NK-92 treated with Interleukin-12 subunit alpha and Interleukin-12 subunit beta, amount 100 ng/mL, for 24 hours (cell line): ENCODE data around the gene ABLIM3.

Experiments used
- DNase-seq: peaks from one replicate; lab custom pipeline; 2025; lab: John Stamatoyannopoulos, UW

ABLIM3 gene

GRCh38 chr5:149141224-149141956, at the start of gene ABLIM3:
Gene ABLIM3 (plus strand): TSS chr5:149141493. CDS start chr5:149142096, 603 bp downstream.
- DNase-seq, result no peak

DNA sequence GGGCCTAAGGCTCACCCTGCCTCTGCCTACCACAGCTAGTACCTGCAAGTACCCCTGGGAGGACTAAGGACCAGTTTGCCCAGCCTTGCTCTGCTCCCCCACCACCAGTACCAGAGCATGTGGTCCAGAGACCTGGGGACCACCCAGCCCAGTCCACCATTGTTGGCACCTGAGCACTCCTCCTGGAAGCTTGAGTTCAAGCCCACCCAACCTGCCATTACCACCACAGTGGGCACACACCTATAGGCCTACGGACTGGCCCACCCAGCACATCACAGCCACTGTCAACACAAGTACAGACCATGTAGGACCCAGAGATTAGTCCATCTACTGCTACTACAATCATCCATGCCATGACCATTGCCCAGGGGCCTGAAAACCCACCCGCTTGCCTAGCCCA, 47.7 kb upstream of the ABLIM3 start:
- no peak for DNase-seq

GRCh38 chr5:149094996-149095395, 46.3 kb upstream of the ABLIM3 start:
- no peak for DNase-seq

- DNase-seq, result no peak
These were observed 41.4 kb upstream of the ABLIM3 start for GRCh38 chr5:149099920-149100319.

GRCh38 chr5:149100331-149100730, 41.0 kb upstream of the ABLIM3 start:
- no peak for DNase-seq

GRCh38 chr5:149108651-149109280, 32.5 kb upstream of the ABLIM3 start:
- no peak for DNase-seq

DNA sequence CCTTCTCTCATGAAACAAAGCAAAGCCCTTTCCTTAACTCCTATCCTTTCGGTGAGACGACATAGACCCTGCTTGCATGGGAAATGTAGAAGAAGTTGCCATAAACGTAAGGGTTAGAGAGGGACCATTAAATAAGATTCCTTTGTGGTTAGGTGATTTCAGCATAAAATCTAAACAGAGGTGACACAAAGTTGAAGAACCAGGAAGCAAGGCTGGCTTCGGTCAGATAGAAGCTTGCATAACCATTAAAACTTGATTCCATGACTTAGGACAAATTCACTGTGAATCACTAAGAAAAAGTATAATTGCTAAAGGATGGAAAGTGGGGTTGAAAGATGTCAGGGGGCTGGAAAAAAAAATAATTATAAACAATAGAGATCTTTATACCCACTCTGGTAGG, 30.9 kb upstream of the ABLIM3 start:
- DNase-seq, result no peak

DNA sequence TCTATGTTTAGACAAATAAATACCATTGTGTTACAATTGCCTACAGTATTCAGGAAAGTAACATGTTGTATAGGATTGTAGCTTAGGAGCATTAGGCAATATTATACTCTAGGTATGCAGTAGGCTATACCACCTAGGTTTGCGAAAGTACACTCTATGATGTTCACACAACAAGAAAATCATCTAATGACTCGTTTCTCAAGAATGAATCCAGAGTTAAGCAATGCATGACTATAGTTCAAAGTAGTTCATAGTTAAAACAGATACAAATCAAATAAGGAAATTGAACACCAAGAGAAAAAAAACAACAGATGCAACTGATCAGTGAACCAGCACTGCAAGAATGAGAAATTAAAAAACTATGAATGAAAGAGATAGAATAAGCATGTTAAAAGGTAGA, 27.6 kb upstream of the ABLIM3 start:
- DNase-seq, result no peak

DNA sequence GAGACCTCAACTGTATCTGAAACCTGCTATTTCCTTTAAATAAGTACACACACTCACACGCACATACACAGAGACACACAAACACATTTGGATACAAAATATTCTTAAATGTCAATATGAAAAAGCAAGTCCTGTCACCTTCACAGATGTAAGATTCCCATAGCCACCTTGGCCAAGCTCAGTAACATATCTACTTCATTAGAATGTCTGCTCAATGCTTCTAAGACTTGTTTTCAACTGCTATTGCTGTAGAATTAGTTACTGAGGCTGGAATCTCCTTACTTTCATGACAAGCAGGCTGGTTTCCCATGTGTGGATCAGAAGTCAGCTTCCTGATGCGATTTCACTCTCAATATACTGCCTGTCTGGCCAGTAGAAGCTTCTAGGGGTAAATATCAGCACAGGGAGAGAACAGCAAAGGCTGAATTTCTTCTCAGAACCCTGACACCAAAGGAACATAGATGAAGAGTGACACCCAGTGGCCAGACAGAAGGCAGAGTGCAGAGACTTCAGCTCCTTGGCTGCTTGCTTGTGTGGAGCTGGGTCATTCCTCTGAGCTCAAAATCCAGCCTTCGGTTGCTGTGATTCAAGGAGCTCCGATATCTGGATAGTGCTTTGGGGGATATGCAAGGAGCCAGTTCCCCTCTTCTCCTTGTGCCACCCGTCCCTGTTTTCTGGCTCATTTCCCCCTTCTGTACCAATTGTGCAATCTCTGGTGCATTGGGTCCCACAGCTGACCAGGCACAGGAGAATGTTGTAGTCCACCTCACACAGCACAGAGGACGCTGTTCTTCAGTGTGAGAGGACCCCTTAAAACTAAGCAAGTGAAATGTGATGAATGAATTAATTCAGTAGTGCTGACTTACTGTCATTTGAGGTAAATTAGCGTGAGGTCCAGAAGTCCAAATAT, 26.6 kb upstream of the ABLIM3 start:
- peak; percentile 20 for DNase-seq

- DNase-seq, result no peak
These were observed 23.3 kb upstream of the ABLIM3 start for GRCh38 chr5:149117970-149118369.

GRCh38 chr5:149118463-149118862, 22.8 kb upstream of the ABLIM3 start:
- no peak for DNase-seq

DNA sequence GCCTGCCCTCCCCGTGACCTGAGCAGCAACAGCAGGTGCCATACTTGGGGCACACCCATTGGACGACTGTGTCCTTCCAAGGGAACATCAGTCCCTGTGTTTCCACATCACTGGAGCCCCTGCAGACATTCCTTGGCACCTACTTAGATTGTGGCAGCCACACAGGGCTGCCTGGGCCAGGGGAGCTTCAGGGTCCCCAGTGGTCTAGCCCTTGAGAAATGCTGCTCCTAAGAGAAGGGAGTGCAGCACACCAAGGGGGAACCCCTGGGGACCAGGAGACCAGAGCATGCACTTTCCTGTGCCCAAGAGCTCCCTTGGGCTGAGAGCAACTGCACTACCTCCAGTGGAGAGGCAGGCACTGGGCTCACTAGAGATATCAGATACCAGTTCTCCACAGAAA, 20.1 kb upstream of the ABLIM3 start:
- no peak for DNase-seq

GRCh38 chr5:149123211-149123610, 18.1 kb upstream of the ABLIM3 start:
- no peak for DNase-seq

GRCh38 chr5:149125386-149125891, 15.9 kb upstream of the ABLIM3 start:
- DNase-seq, result no peak

- no peak for DNase-seq
These were observed 14.4 kb upstream of the ABLIM3 start for GRCh38 chr5:149126906-149127305.

DNA sequence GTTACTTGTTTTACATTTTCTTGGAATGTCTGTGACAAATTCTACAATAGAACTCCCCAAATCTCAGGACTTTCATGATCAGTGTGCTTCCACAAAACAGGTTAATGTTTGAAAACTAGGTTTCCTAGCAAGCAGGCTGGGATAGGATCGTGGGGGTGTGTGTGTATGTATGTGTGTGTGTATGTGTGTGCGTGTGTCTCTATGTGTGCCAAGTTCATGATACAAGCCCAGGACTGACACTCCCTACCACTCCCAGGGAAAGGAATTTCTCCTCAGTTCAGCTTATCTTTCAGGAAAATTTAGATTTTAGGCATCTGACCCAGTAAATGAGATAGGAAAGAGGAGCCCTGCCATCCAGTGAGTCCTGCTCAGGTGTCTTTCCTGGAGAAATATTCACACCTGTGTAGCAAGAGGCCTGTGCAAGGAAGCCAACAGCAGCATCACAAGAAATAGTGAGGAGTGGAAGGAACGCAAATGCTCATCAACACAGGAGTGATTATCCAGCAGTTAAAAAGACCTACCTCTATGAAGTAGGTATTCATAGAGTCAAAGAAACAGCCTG, 13.8 kb upstream of the ABLIM3 start:
- DNase-seq, result no peak

- DNase-seq, result no peak
These were observed 13.0 kb upstream of the ABLIM3 start for GRCh38 chr5:149128023-149128875.

- no peak for DNase-seq
These were observed 12.1 kb upstream of the ABLIM3 start for GRCh38 chr5:149129181-149129580.

- no peak for DNase-seq
These were observed 11.0 kb upstream of the ABLIM3 start for GRCh38 chr5:149130121-149130914.

GRCh38 chr5:149132474-149132873, 8.8 kb upstream of the ABLIM3 start:
- DNase-seq, result no peak
